H9 (cell line): Measurements from ENCODE around the gene CRAT. TPM values are rescaled to one million over a fixed set of nuclear protein-coding genes. Genes with fewer than 3 reads are reported as not detected.

Experiments
- DNase-seq: peaks from one replicate; pipeline ENCODE4 v3.0.0-alpha.2; 2017
- H2AFZ ChIP-seq: one replicate; pipeline ENCODE4 v1.6.1; 2013; ENCODE audit warnings: mild to moderate bottlenecking, low read length, control low read depth, moderate library complexity
- H2AK5ac ChIP-seq: 2 replicates; pipeline ENCODE4 v1.6.1; 2013; ENCODE audit warnings: low read length, control low read depth, mixed read lengths; ENCODE audit not compliant: insufficient read length
- H2BK120ac ChIP-seq: one replicate; pipeline ENCODE4 v1.6.1; 2013; ENCODE audit warnings: low read depth, mild to moderate bottlenecking, low read length, control low read depth, inconsistent platforms; ENCODE audit not compliant: poor library complexity, severe bottlenecking
- H2BK12ac ChIP-seq: 2 replicates; pipeline ENCODE4 v1.6.1; 2013; ENCODE audit warnings: low read length, control low read depth, mixed read lengths, low read depth; ENCODE audit not compliant: insufficient read length
- H2BK15ac ChIP-seq: 2 replicates; pipeline ENCODE4 v1.6.1; 2013; ENCODE audit warnings: low read depth, low read length, control low read depth
- H2BK20ac ChIP-seq: one replicate; pipeline ENCODE4 v1.6.1; 2013; ENCODE audit warnings: low read depth, mild to moderate bottlenecking, low read length, control low read depth, inconsistent platforms; ENCODE audit not compliant: poor library complexity, severe bottlenecking
- H2BK5ac ChIP-seq: 2 replicates; pipeline ENCODE4 v1.6.1; 2013; ENCODE audit warnings: low read length, control low read depth, mixed read lengths; ENCODE audit not compliant: insufficient read length
- H3K14ac ChIP-seq: 2 replicates; pipeline ENCODE4 v1.6.1; 2013; ENCODE audit warnings: low read length, control low read depth; ENCODE audit not compliant: insufficient read depth
- H3K18ac ChIP-seq: 2 replicates; pipeline ENCODE4 v1.6.1; 2013; ENCODE audit warnings: low read depth, mild to moderate bottlenecking, mixed read lengths, low read length, control low read depth; ENCODE audit not compliant: insufficient read length
- H3K23ac ChIP-seq: 2 replicates; pipeline ENCODE4 v1.6.1; 2013; ENCODE audit warnings: low read length, control low read depth, mixed read lengths, low read depth; ENCODE audit not compliant: insufficient read length
- H3K23me2 ChIP-seq: 2 replicates; pipeline ENCODE4 v1.6.1; 2013; ENCODE audit warnings: low read depth, mild to moderate bottlenecking, mixed read lengths, low read length, control low read depth; ENCODE audit not compliant: insufficient read length, poor library complexity, severe bottlenecking
- H3K27ac ChIP-seq: 2 replicates; pipeline ENCODE4 v1.5.1; 2013; ENCODE audit warnings: low read length, control low read depth, mixed read lengths, low read depth; ENCODE audit not compliant: insufficient read length
- H3K27me3 ChIP-seq: 2 replicates; pipeline ENCODE4 v1.6.1; 2013; ENCODE audit warnings: low read length, control low read depth, inconsistent platforms; ENCODE audit not compliant: insufficient read depth
- H3K4ac ChIP-seq: 2 replicates; pipeline ENCODE4 v1.6.1; 2013; ENCODE audit warnings: low read depth, mild to moderate bottlenecking, control low read depth, inconsistent platforms, low read length, moderate library complexity
- H3K4me1 ChIP-seq: 2 replicates; pipeline ENCODE4 v1.6.1; 2013; ENCODE audit warnings: low read length, control low read depth, inconsistent platforms; ENCODE audit not compliant: insufficient read depth
- H3K4me2 ChIP-seq: 2 replicates; pipeline ENCODE4 v1.6.1; 2013; ENCODE audit warnings: low read length, control low read depth, mixed read lengths; ENCODE audit not compliant: insufficient read length, insufficient read depth
- H3K56ac ChIP-seq: 2 replicates; pipeline ENCODE4 v1.6.1; 2013; ENCODE audit warnings: low read depth, mild to moderate bottlenecking, mixed read lengths, low read length, control low read depth; ENCODE audit not compliant: insufficient read length
- H3K79me1 ChIP-seq: 2 replicates; pipeline ENCODE4 v1.6.1; 2013; ENCODE audit warnings: low read depth, mild to moderate bottlenecking, moderate library complexity, low read length, control low read depth, inconsistent platforms; ENCODE audit not compliant: insufficient read depth, poor library complexity, severe bottlenecking
- H3K79me2 ChIP-seq: 2 replicates; pipeline ENCODE4 v1.6.1; 2013; ENCODE audit warnings: low read length, control low read depth, inconsistent platforms; ENCODE audit not compliant: insufficient read depth
- H3K9ac ChIP-seq: 2 replicates; pipeline ENCODE4 v1.6.1; 2013; ENCODE audit warnings: low read length, control low read depth, mixed read lengths; ENCODE audit not compliant: insufficient read length; ENCODE audit errors: extremely low read depth
- H3K9me3 ChIP-seq: one replicate; pipeline ENCODE4 v1.6.1; 2013; ENCODE audit warnings: low read depth, low read length, inconsistent platforms; ENCODE audit not compliant: control insufficient read depth
- H3T11ph ChIP-seq: one replicate; pipeline ENCODE4 v1.6.1; 2013; ENCODE audit warnings: mild to moderate bottlenecking, low read length, control low read depth, inconsistent platforms
- H4K20me1 ChIP-seq: one replicate; pipeline ENCODE4 v1.6.1; 2013; ENCODE audit not compliant: control insufficient read depth, insufficient read length, insufficient read depth
- H4K5ac ChIP-seq: 2 replicates; pipeline ENCODE4 v1.6.1; 2013; ENCODE audit warnings: low read depth, mild to moderate bottlenecking, mixed read lengths, low read length, control low read depth; ENCODE audit not compliant: insufficient read length
- H4K8ac ChIP-seq: replicated peaks from 2 replicates; pipeline ENCODE4 v1.6.1; 2013; ENCODE audit warnings: low read length, control low read depth, mixed read lengths, low read depth; ENCODE audit not compliant: insufficient read length
- H4K91ac ChIP-seq: 2 replicates; pipeline ENCODE4 v1.6.1; 2013; ENCODE audit warnings: low read depth, mild to moderate bottlenecking, moderate library complexity, mixed read lengths, low read length, control low read depth; ENCODE audit not compliant: insufficient read length
- H3K27ac Mint-ChIP-seq, 3 experiments: 2 replicates in 2 of 3; 3 replicates in 1 of 3; pipeline ENCODE4 v1.8.0; 2020 to 2021; ENCODE audit warnings: mixed read lengths in 3 of 3, mild to moderate bottlenecking in 1 of 3, moderate library complexity in 1 of 3
- H3K27me3 Mint-ChIP-seq: 2 replicates; pipeline ENCODE4 v1.8.0; 2021; ENCODE audit warnings: low read depth, mild to moderate bottlenecking, moderate library complexity, mixed read lengths
- H3K36me3 Mint-ChIP-seq, 3 experiments: 2 replicates in 2 of 3; 3 replicates in 1 of 3; pipeline ENCODE4 v1.8.0; 2020 to 2021; ENCODE audit warnings: low read depth in 3 of 3, mixed read lengths in 3 of 3; ENCODE audit not compliant: insufficient read depth in 1 of 3
- H3K4me1 Mint-ChIP-seq, 2 experiments: 2 replicates each; pipeline ENCODE4 v1.8.0; 2020; ENCODE audit warnings: mixed read lengths in 2 of 2
- H3K4me3 Mint-ChIP-seq, 2 experiments: 2 replicates in 1 of 2; 3 replicates in 1 of 2; pipeline ENCODE4 v1.8.0; 2020 to 2021; ENCODE audit warnings: mild to moderate bottlenecking in 2 of 2, mixed read lengths in 2 of 2, moderate library complexity in 1 of 2
- H3K9me3 Mint-ChIP-seq, 2 experiments: 2 replicates in 1 of 2; 3 replicates in 1 of 2; pipeline ENCODE4 v1.8.0; 2020; ENCODE audit warnings: mild to moderate bottlenecking in 2 of 2, mixed read lengths in 2 of 2, moderate library complexity in 1 of 2
- whole genome bisulfite sequencing: extraction: QIAGEN DNeasy Blood & Tissue Kit; methylation state at CpG from one replicate; pipeline ENCODE4 v1.1.7; 2013; ENCODE audit warnings: missing lambda C conversion rate, low lambda C conversion rate, mixed read lengths; ENCODE audit not compliant: insufficient read length; ENCODE audit errors: extremely low coverage; 5-methylcytosine and 5-hydroxymethylcytosine counted together
- total RNA-seq: library from RNA; stranded (reverse); gene quantifications from 2 replicates; pipeline ENCODE4 v1.2.1, GENCODE V29; 2021
- TF ChIP-seq, protein P1 (sequence below): fragments of 200-600 bp; sonication (generic); conservative IDR thresholded peaks from 3 replicates; pipeline ENCODE4 v1.8.0; 2021; ENCODE audit warnings: antibody characterized with exemption, mild to moderate bottlenecking

CRAT gene
- total RNA-seq, 1 experiment from 2014 or later = 15.0 TPM

DNA sequence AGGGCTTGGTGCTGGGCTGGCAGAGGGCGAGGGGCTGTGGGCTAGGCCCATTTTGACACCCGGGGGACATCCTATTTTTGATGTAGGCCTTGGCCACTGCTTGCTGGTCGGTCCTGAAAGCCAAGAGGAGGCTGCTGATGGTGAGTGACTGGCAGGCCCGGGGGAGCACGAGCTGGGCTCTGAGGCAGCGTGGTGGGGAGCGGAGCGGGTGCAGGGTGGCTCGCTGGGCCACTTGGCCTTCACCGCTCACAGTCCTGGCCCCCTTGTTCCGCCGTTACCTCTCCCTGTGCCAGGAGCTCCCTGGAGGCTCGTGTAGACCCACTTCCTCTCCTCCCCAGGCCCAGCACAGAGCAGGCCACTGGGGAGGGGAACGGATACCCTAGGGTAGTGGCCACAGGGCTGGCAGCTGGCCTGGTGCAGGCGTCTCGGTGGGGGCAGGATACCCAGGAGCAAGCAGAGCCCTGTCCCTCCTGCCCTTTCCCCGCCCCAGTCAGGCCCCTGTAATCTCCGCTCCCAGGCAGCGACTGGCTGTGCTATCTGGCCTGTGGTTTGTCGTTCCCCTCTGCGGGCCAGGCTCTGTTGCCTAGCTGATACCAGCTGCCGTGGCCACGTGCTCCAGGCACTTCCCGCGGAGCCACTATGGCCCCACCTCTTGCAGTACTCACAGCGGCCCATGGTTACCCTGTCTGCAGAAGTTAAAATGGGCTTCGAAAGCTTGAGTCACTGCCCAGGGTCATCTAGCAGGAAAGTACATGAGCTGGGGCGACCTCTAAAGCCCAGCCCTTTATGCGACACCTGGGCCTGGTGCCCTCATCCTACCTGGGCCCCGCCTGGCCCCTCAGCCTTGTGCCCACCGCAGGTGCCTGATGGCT is 41.4 kb downstream of the CRAT start:
- Histone ChIP-seq H2AFZ (no peak overlapping the region), H3K9me3 (no peaks in the 10 kb centered on the region), H4K8ac (no peak overlapping the region), H2BK12ac (no peak overlapping the region), H3K9ac (no peak overlapping the region), H2BK120ac (no peak overlapping the region), H3K27ac (no peak overlapping the region), H3K23me2 (no peaks in the 10 kb centered on the region), H3K56ac (no peak overlapping the region), H3K4ac (no peak overlapping the region), H3K79me1 (no peaks in the 10 kb centered on the region), H2BK5ac (no peak overlapping the region), H4K5ac (no peak overlapping the region), H4K91ac (no peak overlapping the region), H3K14ac (no peak overlapping the region), H3T11ph (no peak overlapping the region), H4K20me1 (no peaks in the 10 kb centered on the region), H2BK20ac (no peak overlapping the region), H3K18ac (no peak overlapping the region), H3K23ac (no peak overlapping the region), H3K27me3 (no peaks in the 10 kb centered on the region), H2BK15ac (no peak overlapping the region; the same call in 1 of the 2 replicates), H3K4me2 (no peak overlapping the region), H3K4me1 (peaks cover 5% of the 10 kb centered on the region; the same call in 1 of the 2 replicates), H2AK5ac (no peak overlapping the region), H3K79me2 (no peaks in the 10 kb centered on the region)
- no CpG with 5 or more reads among the region's 31 CpGs for WGBS
- peaks cover 14 to 23% of the 10 kb centered on the region in 2 experiments for H3K4me1 Mint-ChIP-seq
- TF ChIP-seq, protein P1, sequence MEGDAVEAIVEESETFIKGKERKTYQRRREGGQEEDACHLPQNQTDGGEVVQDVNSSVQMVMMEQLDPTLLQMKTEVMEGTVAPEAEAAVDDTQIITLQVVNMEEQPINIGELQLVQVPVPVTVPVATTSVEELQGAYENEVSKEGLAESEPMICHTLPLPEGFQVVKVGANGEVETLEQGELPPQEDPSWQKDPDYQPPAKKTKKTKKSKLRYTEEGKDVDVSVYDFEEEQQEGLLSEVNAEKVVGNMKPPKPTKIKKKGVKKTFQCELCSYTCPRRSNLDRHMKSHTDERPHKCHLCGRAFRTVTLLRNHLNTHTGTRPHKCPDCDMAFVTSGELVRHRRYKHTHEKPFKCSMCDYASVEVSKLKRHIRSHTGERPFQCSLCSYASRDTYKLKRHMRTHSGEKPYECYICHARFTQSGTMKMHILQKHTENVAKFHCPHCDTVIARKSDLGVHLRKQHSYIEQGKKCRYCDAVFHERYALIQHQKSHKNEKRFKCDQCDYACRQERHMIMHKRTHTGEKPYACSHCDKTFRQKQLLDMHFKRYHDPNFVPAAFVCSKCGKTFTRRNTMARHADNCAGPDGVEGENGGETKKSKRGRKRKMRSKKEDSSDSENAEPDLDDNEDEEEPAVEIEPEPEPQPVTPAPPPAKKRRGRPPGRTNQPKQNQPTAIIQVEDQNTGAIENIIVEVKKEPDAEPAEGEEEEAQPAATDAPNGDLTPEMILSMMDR = no peak
- no peak for DNase-seq
- peaks cover 18 to 37% (median 34%) of the 10 kb centered on the region in 3 experiments; a peak in 6 of 7 replicates for H3K36me3 Mint-ChIP-seq
- peak overlapping the region in 2 of 3 experiments; percentile 24 to 57; a peak in 3 of 7 replicates for H3K27ac Mint-ChIP-seq
- H3K4me3 Mint-ChIP-seq = no peak overlapping the region
- no peaks in the 10 kb centered on the region for H3K9me3 Mint-ChIP-seq
- no peaks in the 10 kb centered on the region for H3K27me3 Mint-ChIP-seq
